B cell (primary cell): ENCODE results near the gene MAP3K2. TPM values are rescaled to one million over a fixed set of nuclear protein-coding genes. Genes with fewer than 3 reads are reported as not detected.

Source experiments
- ATAC-seq: fragments of 200-7000 bp; cut with Tn5 transposase; one replicate; pipeline ENCODE4 v1.10.0; 2021; ENCODE audit warnings: low read depth, mild to moderate bottlenecking, moderate number of reproducible peaks, moderate library complexity
- CTCF ChIA-PET: fragments of 350-600 bp; sonication (Branson Sonifier 250); formaldehyde crosslinking; loops from one replicate; lab custom pipeline; 2021; ENCODE audit warnings: antibody characterized with exemption, inconsistent platforms; lab: Charles Lee
- POLR2A ChIA-PET: fragments of 350-600 bp; sonication (Branson Sonifier 250); formaldehyde crosslinking; loops from one replicate; lab custom pipeline; 2021; ENCODE audit warnings: antibody characterized with exemption; lab: Charles Lee
- DNase-seq: peaks from one replicate; pipeline ENCODE4 v3.0.0; 2013
- H2AFZ ChIP-seq: 2 replicates; pipeline ENCODE4 v1.6.1; 2012; ENCODE audit warnings: mild to moderate bottlenecking, low read depth, low read length; ENCODE audit not compliant: insufficient read depth, poor library complexity, severe bottlenecking
- H3K27ac ChIP-seq, 2 donors: 1 replicate in 1 of 2; 2 replicates in 1 of 2; pipeline ENCODE4 v1.5.1; 2012 to 2013; ENCODE audit warnings: low read length in 2 of 2, mild to moderate bottlenecking in 2 of 2, moderate library complexity in 1 of 2
- H3K27me3 ChIP-seq, 4 experiments: fragments of 200-600 bp in 1 of 4; sonication (generic) in 1 of 4; replicated peaks in 1 of 4; 1 replicate in 2 of 4; 2 replicates in 2 of 4; pipeline versions ENCODE4 v1.6.1 to v1.7.0; 2013 to 2016; ENCODE audit warnings: low read length in 3 of 4, mild to moderate bottlenecking in 2 of 4, mixed read lengths in 1 of 4, moderate library complexity in 1 of 4; ENCODE audit not compliant: insufficient read depth in 4 of 4, control insufficient read depth in 3 of 4; ENCODE audit errors: control extremely low read depth in 1 of 4
- H3K36me3 ChIP-seq, 2 experiments: replicated peaks in 1 of 2; 1 replicate in 1 of 2; 2 replicates in 1 of 2; pipeline versions ENCODE4 v1.6.1 to v1.7.1; 2013; ENCODE audit warnings: low read length in 1 of 2; ENCODE audit not compliant: insufficient read depth in 2 of 2, control insufficient read depth in 1 of 2; ENCODE audit errors: control extremely low read depth in 1 of 2, extremely low read depth in 1 of 2
- H3K4me1 ChIP-seq, 2 donors: fragments of 200-600 bp in 1 of 2; sonication (generic) in 1 of 2; 1 replicate in 1 of 2; 2 replicates in 1 of 2; pipeline versions ENCODE4 v1.5.1 to v1.6.1; 2013 to 2017; ENCODE audit warnings: low read length in 2 of 2; ENCODE audit not compliant: control insufficient read depth in 2 of 2, insufficient read depth in 2 of 2
- H3K4me2 ChIP-seq: replicated peaks from 2 replicates; pipeline ENCODE3; 2012; ENCODE audit warnings: mild to moderate bottlenecking, low read depth, low read length; ENCODE audit not compliant: poor library complexity, severe bottlenecking
- H3K4me3 ChIP-seq, 5 experiments: fragments of 200-600 bp in 1 of 5; sonication (generic) in 1 of 5; 1 replicate in 3 of 5; 2 replicates in 2 of 5; pipeline versions ENCODE4 v1.5.1 to v1.7.0; 2011 to 2016; ENCODE audit warnings: low read length in 4 of 5, mild to moderate bottlenecking in 4 of 5, low read depth in 2 of 5, control low read depth in 1 of 5, moderate library complexity in 1 of 5; ENCODE audit not compliant: insufficient read depth in 1 of 5; ENCODE audit errors: control extremely low read depth in 1 of 5, extremely low read depth in 1 of 5
- H3K79me2 ChIP-seq: fragments of 200-600 bp; sonication (generic); one replicate; pipeline ENCODE4 v1.6.0; 2016; ENCODE audit warnings: low read length; ENCODE audit not compliant: control insufficient read depth, insufficient read depth
- H3K9ac ChIP-seq: fragments of 200-600 bp; sonication (generic); 2 replicates; pipeline ENCODE4 v1.6.1; 2017; ENCODE audit warnings: mild to moderate bottlenecking, low read length, moderate library complexity
- H3K9me3 ChIP-seq, 3 donors: one replicate each; pipeline versions ENCODE4 v1.6.1 to v1.7.1; 2013; ENCODE audit warnings: low read length in 2 of 3; ENCODE audit not compliant: control insufficient read depth in 2 of 3, insufficient read depth in 1 of 3; ENCODE audit errors: control extremely low read depth in 1 of 3
- H4K20me1 ChIP-seq: 2 replicates; pipeline ENCODE4 v1.6.0; 2012; ENCODE audit warnings: mild to moderate bottlenecking, low read length; ENCODE audit not compliant: insufficient read depth, control insufficient read depth, poor library complexity, severe bottlenecking
- H3K27ac Mint-ChIP-seq: one replicate; pipeline ENCODE4 v1.8.0; 2021; ENCODE audit warnings: mixed read lengths
- H3K27me3 Mint-ChIP-seq: one replicate; pipeline ENCODE4 v1.8.0; 2021; ENCODE audit warnings: mixed read lengths
- H3K4me1 Mint-ChIP-seq: one replicate; pipeline ENCODE4 v1.8.0; 2021; ENCODE audit warnings: mixed read lengths
- H3K4me3 Mint-ChIP-seq: one replicate; pipeline ENCODE4 v1.8.0; 2021; ENCODE audit warnings: mixed read lengths
- H3K9me3 Mint-ChIP-seq: one replicate; pipeline ENCODE4 v1.8.0; 2022; ENCODE audit warnings: mixed read lengths; ENCODE audit not compliant: insufficient read depth
- CTCF ChIP-seq: fragments of 200-600 bp; IDR thresholded peaks from one replicate; pipeline ENCODE4 v1.8.0; 2022; ENCODE audit warnings: antibody characterized with exemption, mild to moderate bottlenecking
- EZH2 ChIP-seq: IDR thresholded peaks from 2 replicates; pipeline ENCODE4 v1.6.1; 2012; ENCODE audit warnings: borderline replicate concordance, low read depth, mild to moderate bottlenecking, moderate library complexity, low read length; ENCODE audit not compliant: insufficient read depth, poor library complexity, severe bottlenecking
- WGBS: methylation state at CpG from one replicate; pipeline ENCODE4 v1.1.5; 2013; ENCODE audit warnings: missing lambda C conversion rate; ENCODE audit not compliant: insufficient coverage; 5-methylcytosine and 5-hydroxymethylcytosine counted together
- intact Hi-C: fragments of 100-400 bp; cut with micrococcal nuclease; formaldehyde crosslinking; loops from one replicate; pipeline ENCODE4 v1.10.0; 2022
- polyA plus RNA-seq: library from polyadenylated mRNA; depleted of rRNA; stranded (reverse); fragments of >200 nt; gene quantifications from 2 replicates; pipeline ENCODE4 v1.2.3, GENCODE V29; 2012
- total RNA-seq, 2 donors: library from RNA; stranded (reverse); fragments of 120-200 nt in 1 of 2; gene quantifications; 1 replicate in 1 of 2; 2 replicates in 1 of 2; pipeline versions ENCODE4 v1.2.3 to v1.2.4, GENCODE V29; 2013 to 2022

The MAP3K2 gene
- total and polyA plus RNA-seq, 2 donors (not counting 1 experiment from before 2014, with no cell fraction given) = 9.9 to 118 TPM

- H3K9ac ChIP-seq = no peak overlapping the region
- no peak overlapping the region for H2AFZ ChIP-seq
- CTCF ChIA-PET = no interaction called here
- H3K9me3 ChIP-seq = no peaks in the 10 kb centered on the region
- no peak overlapping the region for H3K4me3 Mint-ChIP-seq
- no peak overlapping the region for H3K4me3 ChIP-seq
- peaks cover 13 to 77% of the 10 kb centered on the region in 2 experiments for H3K36me3 ChIP-seq
- POLR2A ChIA-PET = no interaction called here
- no peak overlapping the region for H3K4me2 ChIP-seq
- intact Hi-C loops = no loop called here
- DNase-seq = no peak
- no peak for ATAC-seq
- peaks cover 8% of the 10 kb centered on the region for H3K79me2 ChIP-seq
- H4K20me1 ChIP-seq = peaks cover 8% of the 10 kb centered on the region
- peaks cover 0 to 4% of the 10 kb centered on the region in 2 donors for H3K4me1 ChIP-seq
- H3K27ac Mint-ChIP-seq = no peak overlapping the region
- H3K27me3 ChIP-seq = no peaks in the 10 kb centered on the region
- H3K9me3 Mint-ChIP-seq = peaks cover 4% of the 10 kb centered on the region
- H3K4me1 Mint-ChIP-seq = peaks cover 23% of the 10 kb centered on the region
- TF ChIP-seq CTCF (no peak), EZH2 (no peak)
- no peak overlapping the region for H3K27ac ChIP-seq
- no peaks in the 10 kb centered on the region for H3K27me3 Mint-ChIP-seq
- WGBS = 94% methylated on average over 5 of the region's 5 CpGs
These were observed 108.0 kb downstream of the MAP3K2 start for GRCh38 chr2:127279781-127280180.

GRCh38 chr2:127278959-127279358, 108.8 kb downstream of the MAP3K2 start:
- Mint-ChIP-seq H3K9me3 (peaks cover 3% of the 10 kb centered on the region), H3K4me3 (no peak overlapping the region), H3K27me3 (no peaks in the 10 kb centered on the region), H3K4me1 (peaks cover 23% of the 10 kb centered on the region), H3K27ac (no peak overlapping the region)
- H3K9me3 ChIP-seq = no peaks in the 10 kb centered on the region
- H3K9ac ChIP-seq = no peak overlapping the region
- H3K4me1 ChIP-seq = peaks cover 0 to 4% of the 10 kb centered on the region in 2 donors
- TF ChIP-seq CTCF (no peak), EZH2 (no peak)
- intact Hi-C loops = no loop called here
- POLR2A ChIA-PET = no interaction called here
- no peak overlapping the region for H2AFZ ChIP-seq
- no peak overlapping the region for H3K4me2 ChIP-seq
- H3K36me3 ChIP-seq = peaks cover 13 to 75% of the 10 kb centered on the region in 2 experiments
- WGBS = 20% methylated on average over 1 of the region's 3 CpGs
- H4K20me1 ChIP-seq = peaks cover 8% of the 10 kb centered on the region
- H3K4me3 ChIP-seq = no peak overlapping the region
- no peak for ATAC-seq
- CTCF ChIA-PET = interaction anchor here (0.6 to 1.1 kb wide), 2 partner anchors 200 to 220 kb away, joined by 4 read pairs; no protein-coding TSS in a partner anchor
- no peak for DNase-seq
- no peak overlapping the region for H3K27ac ChIP-seq
- no peaks in the 10 kb centered on the region for H3K27me3 ChIP-seq
- H3K79me2 ChIP-seq = peaks cover 2% of the 10 kb centered on the region
